Stimulated activated CD4-positive, alpha-beta T cell treated with anti-CD3 and anti-CD28 coated beads, Interleukin-1b, Interleukin-23, amount 100 ng/mL, for 48 hours (primary cell): Measurements from ENCODE around the gene TTC39C.
A peak's percentile ranks its signal among the peaks of the same experiment; 100 is the strongest.
"Not testable (repeated sequence)": the region's sequence is repeated elsewhere in the genome, so short reads cannot be mapped to it uniquely, and the experiment has no call there.

ENCODE experiments used
- DNase-seq: peaks from one replicate; pipeline ENCODE4 v3.0.0-alpha.2; 2020

Gene TTC39C

DNA sequence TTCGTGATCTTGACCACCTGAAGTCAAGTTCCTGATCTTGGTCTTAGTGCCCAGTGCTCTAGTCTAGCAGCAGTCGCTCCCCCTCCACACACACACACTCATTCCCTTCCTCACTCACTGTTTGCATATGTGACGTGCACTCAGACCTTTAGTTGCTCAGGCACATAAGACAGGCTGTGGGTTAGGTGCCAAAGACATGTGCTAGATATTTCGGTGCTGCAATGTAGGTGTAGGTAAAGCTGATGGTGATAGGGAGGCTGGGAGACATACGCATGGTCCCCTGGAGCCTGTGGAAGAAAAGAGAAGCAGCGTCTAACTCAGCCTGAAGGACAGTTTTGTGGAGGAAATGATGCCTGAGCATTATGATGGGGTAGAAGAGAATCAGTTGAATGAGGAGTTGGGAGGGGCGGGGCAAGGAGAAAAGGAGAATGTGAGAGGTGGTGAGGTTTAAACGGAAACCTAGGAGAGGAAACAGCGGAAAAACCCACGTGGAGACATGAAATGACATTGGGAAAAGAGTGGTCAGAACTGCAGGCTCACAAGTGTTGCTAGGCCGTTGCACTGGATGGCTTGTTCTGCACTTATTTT is 3.8 kb downstream of the TTC39C start:
- peak; percentile 37 for DNase-seq

DNA sequence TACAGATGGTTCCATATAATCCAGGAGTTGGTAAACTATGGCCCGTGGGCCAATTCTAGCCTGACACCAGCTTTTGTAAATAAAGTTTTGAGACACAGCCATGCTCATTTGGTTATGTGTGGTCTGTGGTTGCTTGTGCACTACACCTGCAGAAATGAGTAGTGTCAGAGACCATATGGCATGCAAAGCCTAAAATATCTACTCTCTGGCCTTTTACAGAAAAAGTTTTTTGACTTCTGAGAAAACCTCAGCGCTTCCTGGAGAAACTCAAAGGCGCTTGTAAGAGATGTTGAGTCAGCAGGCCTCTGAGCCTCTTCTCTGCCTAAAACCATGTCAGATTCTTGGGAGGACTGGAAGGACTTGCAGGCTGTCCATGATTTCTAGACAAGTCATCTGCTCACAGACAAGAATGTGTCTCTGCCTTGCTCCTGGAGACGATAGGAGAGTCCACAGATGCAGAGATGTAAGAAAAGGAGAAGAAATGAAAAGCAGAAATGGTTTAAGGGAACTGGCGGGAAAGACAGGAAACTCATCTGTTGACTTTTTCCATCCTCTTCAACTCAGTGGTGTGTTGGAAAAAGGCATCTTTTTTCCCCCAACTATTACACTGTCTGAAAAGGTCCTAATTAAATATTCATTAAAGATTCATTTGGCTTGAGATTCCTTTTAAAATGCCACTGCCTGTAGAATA is 5.2 kb downstream of the TTC39C start:
- DNase-seq, result peak; percentile 62

DNA sequence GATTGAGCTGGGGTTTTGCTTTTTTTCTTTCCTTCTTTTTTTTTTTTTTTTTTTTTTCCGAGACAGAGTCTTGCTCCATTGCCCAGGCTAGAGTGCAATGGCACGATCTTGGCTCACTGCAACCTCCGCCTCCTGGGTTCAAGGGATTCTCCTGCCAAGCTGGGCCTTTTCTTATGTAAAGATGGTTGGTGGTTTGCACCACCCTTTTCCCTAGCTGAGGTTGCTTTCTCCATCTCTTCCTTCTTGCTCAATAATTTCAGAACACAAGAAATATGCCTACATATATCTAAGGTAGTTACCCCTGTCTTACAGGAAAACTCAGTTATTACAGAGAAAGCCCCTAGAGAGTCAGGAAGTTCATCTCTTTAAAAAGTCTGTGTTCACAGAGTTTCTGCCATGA is 7.0 kb downstream of the TTC39C start:
- DNase-seq, result no peak

DNA sequence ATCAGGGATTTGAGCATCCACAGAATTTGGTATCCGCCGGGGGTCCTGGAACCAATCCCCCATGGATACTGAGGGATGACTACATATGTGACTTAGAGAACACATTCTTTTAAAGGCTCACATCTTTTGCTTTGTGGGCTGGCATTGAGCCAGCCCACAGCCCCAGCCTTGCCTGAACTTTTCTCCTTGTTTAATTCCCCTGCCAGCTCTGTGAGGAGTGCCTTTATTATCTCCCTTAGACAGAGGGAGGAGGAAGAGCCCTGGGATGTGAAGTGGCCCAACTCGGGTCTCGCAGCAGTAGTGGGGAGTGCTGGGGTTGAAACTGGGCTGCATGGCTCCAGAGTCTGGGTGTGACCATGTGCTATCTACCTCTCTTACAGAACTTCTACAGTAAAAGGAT is 7.6 kb downstream of the TTC39C start:
- DNase-seq, result no peak

DNA sequence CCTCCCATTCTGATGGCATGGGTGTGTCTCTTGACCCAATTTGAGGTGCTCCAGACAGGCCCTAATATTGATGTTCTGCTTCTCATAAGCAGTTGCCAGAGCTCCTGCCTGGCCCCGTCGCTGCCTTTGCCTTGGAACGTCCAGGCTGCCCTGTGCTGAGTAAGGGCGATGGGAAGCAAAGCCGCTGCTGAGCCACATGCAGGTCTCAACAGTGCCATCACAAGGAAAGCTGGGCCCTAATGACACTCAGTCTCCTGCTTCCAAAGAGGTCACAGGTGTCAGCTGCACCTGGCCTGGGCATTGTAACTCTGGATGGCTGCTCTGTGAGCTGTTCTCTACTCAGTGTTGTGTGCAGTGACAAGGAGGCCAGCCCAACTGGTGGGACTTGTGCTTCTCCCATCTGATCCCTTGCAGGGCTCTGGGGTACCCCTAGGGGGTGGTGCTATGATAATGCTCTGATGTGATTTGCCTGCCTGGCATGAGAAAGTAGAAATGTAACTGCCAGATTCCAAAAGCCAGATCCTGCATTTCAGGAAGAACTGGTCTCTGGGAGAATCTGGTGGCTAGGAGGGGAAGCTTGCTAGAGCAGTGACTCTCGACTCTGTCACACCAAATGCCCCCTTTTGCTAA is 8.7 kb downstream of the TTC39C start:
- no peak for DNase-seq

DNA sequence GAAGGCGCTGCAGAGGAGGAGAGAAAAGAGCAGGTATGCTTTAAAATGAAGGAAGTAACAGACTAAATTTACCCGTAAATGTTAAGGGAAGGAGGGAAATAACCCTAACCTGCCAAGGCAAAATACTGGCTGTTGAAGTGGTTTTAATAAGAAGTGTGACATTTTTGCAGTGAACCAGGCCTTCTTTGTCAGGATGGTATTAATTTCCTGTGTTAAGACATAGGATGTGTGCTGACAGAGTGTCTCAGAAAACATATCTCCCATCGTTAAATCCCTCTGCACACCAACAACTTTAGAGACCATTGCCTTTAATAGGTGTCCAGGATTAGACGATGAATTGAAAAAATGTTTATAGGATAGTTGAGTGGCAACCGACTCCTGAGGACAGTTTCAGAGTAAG is 9.9 kb downstream of the TTC39C start:
- DNase-seq, result no peak

DNA sequence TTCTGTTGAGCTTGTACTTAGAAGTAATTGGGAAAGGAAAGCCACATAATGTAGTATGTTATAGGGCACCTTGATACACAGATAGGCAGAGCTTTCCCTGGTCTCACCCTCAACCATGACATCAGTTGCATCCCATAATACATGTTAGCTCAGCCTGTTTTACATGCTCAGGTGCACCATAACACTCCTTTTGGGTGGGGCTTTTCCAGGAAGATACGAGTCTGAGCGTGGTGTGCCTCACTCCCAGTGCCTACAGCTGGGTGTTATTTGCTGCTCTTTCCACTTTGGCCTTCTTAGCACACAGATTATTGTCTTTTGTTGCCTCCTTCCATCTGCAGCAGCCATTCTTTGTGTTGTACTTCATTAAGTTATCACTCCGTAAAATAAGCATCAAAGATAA is 11.9 kb downstream of the TTC39C start:
- no peak for DNase-seq

DNA sequence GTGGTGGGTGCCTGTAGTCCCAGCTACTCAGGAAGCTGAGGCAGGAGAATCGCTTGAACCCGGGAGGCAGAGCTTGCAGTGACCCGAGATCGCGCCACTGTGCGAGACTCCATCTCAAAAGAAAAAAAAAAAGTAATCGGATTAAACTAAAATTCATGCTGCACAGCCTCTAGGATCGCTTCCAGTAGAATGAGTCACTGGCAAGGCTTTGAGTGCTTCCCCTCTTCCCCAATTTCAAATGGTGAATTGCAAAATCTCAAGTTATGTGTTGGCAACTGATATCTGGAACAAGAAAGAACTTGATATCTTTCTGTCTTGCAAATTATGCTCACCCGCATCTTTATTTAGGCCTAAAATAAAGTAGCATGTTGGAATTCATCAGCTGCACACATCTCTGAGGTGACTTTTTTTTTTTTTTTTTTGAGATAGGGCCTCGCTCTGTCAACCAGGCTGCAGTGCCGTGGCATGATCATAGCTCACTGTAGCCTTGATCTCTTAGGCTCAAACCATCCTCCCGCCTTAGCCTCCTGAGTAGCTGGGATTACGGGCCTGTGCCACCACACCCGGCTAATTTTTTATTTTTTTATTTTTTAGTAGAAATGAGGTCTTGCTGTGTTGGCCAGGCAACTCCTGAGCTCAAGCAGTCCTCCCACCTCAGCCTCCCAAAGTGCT is 12.7 kb downstream of the TTC39C start:
- no peak for DNase-seq

DNA sequence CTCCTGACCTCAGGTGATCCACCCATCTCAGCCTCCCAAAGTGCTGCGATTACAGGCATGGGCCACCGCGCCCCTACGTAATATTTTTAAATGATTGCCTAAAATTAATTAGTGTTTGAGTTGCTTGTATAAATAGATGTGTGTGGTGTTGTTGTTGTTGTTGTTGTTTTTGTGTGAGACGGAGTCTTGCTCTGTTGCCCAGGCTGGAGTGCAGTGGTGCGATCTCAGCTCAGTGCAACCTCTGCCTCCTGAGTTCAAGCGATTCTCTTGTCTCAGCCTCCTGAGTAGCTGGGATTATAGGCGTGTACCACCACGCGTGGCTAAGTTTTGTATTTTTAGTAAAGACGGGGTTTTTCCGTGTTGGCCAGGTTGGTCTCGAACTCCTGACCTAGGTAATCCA is 14.4 kb downstream of the TTC39C start:
- DNase-seq, result not testable (repeated sequence)

DNA sequence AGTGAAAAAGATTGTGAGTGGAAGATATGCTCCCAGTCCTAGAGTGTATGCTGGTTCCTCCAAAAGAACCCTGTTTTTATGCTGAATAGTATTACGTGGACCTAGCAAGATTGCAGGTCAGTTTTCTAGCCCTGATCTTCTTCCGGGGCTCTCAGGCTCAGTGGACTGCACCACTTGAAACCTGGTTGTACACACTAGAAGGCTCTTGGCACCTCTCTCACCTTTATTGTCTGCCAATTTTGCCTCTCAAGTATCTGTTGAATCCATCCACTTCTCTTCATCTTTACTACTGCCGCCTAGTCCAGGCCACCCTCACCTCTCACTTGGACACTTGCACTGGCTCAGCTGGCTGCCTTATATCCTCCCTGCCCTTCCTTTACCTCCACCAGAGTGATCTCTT is 16.8 kb downstream of the TTC39C start:
- no peak for DNase-seq

DNA sequence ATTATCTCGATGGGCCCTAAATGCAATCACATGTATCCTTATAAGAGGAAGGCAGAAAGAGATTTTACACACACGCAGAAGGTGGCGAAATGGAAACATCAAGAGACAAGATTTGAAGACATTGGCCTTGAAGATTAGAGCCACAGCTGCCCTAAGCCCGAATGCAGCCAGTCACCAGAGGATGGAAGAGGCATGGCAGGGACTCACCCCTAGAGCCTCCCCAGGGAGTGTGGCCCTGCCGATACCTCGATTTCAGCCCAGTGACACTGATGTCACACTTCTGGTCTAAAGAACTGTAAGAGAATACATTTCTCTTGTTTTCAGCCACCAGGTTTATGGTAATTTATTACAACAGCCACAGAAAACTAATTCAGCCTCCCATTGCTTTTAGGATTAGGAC is 17.4 kb downstream of the TTC39C start:
- DNase-seq, result no peak

DNA sequence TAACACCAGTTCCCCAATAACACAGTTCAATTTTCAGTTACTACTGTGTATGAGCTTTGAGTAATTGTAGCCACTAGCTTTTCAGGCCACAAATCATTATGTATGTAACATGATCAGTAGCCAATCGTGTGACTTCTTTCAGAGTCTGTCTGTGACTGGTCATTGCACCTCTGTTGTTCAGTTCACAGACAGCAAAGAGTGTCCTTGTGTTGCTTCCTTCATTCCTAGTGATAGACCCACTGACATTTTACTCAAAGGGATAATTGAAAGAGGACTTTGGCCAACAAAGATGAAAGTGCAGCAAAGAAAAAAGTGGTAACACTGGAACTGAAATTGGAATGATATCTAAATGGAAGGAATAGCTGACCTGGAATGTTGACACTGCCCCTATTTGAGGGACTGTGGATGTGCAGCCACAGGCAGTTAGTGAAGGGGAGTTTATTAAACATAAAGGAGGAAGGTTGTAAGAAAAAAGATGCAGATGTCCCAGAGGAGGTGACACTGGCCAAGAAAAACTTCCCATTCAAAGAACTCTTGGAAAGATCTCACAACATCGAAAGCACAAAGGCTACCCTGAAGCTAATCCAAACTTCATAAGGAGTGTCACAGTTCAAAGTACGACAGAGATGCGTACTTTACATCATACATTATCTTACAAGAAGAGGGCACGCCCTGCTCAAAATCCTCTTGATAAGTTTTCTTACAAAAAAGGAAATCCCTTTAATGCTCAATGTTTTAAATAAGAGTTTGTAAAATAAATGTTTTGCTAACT is 19.3 kb downstream of the TTC39C start:
- DNase-seq, result no peak

DNA sequence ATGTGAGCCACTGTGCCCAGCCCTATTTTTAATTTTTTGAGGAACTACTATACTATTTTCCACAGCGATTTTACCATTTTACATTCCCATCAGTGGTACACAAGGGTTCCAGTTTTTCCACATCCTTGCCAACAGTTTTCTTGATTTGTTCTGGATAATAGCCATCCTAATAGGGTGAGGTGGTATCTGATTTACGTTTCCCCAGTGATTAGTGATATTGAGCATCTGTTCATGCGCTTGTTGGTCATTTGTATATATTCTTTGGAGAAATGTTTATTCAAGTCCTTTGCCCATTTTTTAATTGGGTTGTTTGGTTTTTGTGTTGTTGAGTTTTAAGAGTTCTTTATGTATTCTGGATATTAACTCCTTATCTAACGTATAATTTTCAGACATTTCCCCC is 20.8 kb downstream of the TTC39C start:
- DNase-seq, result no peak

DNA sequence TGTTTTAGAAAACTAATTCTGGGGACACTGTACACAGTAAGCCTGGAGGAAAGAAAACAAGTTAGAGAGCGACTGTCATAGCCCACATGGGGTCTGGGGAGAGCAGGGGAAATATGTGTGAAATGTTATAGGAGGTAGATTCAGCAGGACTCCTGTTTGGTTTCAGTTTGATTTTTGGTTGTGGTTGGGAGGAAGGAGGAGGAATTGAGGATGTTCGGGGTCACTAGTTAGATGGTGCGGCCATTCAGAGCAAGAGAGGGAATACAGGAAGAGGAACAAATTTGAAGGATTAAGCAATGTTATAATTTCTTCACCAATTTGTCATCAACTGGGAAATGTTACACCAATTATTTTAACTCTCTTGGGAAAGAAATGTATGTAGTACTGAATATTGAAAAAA is 25.1 kb downstream of the TTC39C start:
- DNase-seq, result no peak

DNA sequence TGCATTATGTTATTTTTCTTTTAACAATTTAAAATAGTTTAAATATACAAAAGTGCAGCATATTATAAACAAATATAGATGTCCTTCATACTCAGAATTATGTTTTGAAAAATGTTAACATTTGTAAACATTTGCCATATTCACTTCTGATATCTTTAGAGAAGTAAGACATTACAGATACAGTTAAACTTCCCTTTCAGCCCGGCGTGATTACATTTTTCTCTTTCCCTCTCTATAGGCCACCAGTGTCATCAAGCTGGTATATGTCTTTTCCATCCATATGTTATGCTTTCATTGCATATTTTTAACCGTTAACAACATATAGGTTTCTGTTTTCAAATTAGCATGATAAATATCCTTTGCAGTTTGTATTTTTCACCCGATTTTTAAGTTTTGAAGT is 27.1 kb downstream of the TTC39C start:
- DNase-seq, result no peak

DNA sequence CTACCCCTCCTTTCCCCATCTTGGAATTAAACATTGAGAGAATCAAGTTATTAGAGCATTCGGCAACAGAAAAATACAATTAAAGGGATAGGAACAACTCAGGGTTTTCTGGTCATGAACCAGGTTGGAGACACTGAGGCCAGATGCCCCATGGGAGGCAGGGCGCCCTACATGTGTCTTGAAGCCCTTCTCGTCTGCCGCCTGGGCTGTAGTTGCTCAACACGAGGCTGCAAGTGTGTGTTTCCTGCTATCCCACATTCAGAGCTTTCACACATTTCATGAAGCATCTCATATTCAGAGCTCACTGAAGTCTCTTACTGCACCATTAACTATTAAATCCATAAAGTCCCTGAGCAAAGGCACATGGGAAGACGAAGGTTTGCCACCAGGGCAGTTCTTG is 28.8 kb downstream of the TTC39C start:
- no peak for DNase-seq

DNA sequence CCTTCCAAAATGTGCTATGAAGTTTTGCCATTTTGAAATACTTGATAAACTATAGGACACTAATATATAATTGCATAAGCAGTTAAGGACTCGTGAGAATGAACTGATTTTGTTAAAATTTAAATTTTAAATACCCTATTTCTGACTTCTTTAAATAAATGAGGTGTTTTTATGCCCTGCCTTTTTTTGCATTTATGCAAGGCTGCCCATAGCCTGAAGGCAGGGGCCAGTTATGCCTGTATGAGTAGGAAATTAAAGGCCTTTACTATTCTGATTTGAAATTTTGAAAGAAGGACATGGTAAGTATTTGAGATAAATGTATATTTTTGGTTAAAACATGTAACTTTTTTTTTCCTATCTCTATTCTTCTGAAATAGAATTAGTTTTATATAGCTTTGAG is 33.7 kb downstream of the TTC39C start:
- no peak for DNase-seq

DNA sequence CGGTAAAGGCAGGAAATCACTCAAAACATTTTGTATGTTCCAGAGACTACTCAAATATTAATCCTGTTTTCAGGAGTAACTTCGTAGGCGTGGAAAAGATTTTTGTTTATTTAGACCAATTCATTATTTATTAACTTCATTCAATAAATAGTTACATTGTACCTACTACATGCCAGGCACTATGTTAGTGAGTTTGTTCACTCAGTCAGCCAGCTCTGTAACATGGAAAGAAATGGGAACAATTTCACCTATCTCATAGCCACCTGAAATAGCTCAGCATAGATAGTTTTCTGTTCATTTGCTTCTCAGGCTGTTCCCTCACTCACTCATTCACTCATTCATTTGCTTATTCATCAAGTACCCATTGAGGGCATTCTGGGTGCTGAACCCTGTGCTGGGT is 34.6 kb downstream of the TTC39C start:
- no peak for DNase-seq

DNA sequence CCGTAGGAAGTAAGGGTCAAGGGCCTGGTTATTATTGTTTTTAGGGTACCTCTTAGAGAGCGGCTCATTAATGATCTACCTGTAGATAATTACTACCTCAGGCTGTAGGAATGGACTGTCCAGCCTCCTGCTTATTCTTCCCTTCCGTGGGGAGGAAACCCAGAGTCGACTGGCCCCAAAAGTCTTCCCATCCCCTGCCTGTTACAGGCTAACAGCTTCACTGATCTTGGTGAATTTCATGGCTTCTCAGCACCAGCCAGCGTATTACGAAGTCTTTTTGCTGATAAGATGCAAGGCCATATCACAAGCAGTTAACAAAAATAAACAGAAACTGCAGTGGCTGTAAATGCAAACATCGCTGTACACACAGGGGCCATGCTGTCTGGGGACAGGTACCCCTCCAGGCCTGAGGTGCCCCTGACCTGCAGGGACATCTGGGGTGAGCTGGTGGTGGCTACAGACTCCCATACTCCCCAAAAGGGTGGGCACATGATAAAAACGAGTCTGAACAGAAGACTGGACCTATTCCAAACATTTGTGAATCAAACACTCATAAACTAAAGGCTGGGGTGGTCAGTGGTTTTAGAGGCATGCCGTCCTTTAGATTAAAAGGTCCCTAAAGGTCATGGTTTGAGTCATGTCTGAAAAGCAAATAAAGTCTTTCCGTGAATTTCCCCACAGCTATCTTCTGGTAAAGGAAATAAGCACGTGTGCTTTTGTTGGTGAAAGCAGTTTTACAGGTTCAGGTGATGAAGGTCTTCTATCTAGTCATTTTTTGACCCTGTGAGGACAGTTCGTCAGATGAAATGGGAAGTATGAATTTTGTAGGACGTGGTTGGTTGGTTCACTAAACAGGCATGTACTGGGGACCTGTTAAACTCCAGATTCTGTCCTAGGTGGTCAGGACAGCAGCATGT is 36.7 kb downstream of the TTC39C start:
- DNase-seq, result no peak

DNA sequence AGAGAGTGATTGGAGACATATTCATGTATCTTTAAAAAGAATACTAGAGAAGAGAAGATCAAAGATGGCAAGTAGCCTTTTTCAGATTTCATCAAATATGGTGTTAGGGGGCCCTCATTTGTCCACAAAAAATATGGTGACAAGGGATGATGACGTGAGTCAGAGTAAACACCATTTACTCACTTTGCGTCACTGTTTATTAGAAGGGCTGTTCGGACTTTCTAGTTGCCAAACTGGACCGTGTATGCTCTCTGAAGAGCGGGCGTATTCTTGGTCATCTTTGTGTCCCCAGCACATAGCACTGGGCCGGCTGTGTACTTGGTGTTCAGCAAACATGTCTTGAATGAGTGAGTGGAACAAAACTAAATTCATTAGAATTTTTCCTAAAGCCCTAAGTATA is 37.5 kb downstream of the TTC39C start:
- no peak for DNase-seq

DNA sequence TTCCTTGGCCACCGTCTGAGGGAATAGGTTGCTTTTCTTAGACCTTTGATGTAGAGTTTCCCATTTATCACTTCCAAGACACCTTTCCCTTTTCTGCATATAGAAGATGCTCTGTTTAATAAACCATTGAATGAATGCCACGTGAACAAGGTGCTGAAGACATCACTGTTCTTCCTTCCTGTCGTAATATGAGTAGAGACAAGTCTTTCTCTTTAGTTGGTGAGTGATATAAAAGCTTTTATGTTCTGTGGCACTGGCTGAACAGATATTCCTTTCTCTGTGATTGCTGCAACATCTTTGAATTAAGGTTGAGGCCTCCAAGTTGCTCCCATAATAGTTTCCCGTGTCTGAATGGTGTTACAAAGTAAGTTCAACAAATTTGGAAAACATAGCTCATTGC is 38.7 kb downstream of the TTC39C start:
- no peak for DNase-seq

DNA sequence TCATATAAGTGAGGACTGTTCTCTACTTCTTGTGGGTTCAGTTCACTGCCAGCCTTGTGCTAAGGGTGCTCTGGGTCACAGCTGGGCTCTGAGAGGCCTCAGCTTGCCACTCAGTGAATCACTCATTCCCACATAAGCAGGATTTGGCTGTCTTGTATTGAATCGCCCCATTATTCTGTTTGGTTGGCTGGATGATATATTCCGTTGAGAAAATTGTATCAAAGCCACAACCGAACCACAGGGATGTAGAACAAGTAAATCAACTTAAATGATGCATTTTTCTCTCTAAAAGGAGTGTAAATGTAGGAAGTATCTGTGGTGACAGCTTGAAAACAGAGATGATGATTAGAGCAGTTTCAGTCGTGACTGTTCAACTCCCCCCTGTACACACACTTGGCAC is 39.6 kb downstream of the TTC39C start:
- DNase-seq, result peak; percentile 49
